A549 (cell line): ENCODE measurements around the gene EML4. TPM values are rescaled to one million over a fixed set of nuclear protein-coding genes. Genes with fewer than 3 reads are reported as not detected.

ENCODE experiments used
- ATAC-seq, 2 experiments: fragments of 200-7000 bp in 1 of 2; fragments of >200 bp in 1 of 2; cut with Nextera tagmentation in 1 of 2; cut with Tn5 transposase in 1 of 2; 3 replicates each; pipeline versions ENCODE4 v1.8.0 to v1.9.1; 2018 to 2020; ENCODE audit warnings: mild to moderate bottlenecking in 1 of 2, moderate library complexity in 1 of 2
- CTCF ChIA-PET: fragments of 300-600 bp; sonication (Branson Sonifier 250); formaldehyde crosslinking; extraction: SDS; loops from one replicate; lab custom pipeline; 2021; ENCODE audit warnings: antibody characterized with exemption, inconsistent platforms; lab: Yijun Ruan, JAX
- POLR2A ChIA-PET: fragments of 350-600 bp; formaldehyde crosslinking; extraction: SDS; loops from one replicate; lab custom pipeline; 2021; ENCODE audit warnings: antibody characterized with exemption, inconsistent platforms; lab: Yijun Ruan, JAX
- DNase-seq, 2 experiments: peaks; one replicate each; pipeline versions ENCODE4 v3.0.0 to v3.0.0-alpha.2; 2011 to 2016; ENCODE audit warnings: low read depth in 1 of 2, low spot score in 1 of 2
- FAIRE-seq: peaks from 2 replicates; lab custom pipeline; 2011; peaks lifted over from hg19 to GRCh38; lab: Jason Lieb, UNC
- H3K27ac ChIP-seq, 2 experiments: fragments of >200 bp; sonication (Bioruptor Twin); formaldehyde crosslinking; 3 replicates each; pipeline ENCODE4 v1.5.1; 2016 to 2017
- H3K4me1 ChIP-seq: fragments of >200 bp; sonication (Bioruptor Twin); formaldehyde crosslinking; 3 replicates; pipeline ENCODE4 v1.6.1; 2016
- H3K4me2 ChIP-seq: fragments of >200 bp; sonication (Bioruptor Twin); formaldehyde crosslinking; 3 replicates; pipeline ENCODE4 v1.6.1; 2016
- H3K4me3 ChIP-seq: fragments of >200 bp; sonication (Bioruptor Twin); formaldehyde crosslinking; 3 replicates; pipeline ENCODE4 v1.5.1; 2016
- H3K9me3 ChIP-seq: fragments of >200 bp; sonication (Bioruptor Twin); formaldehyde crosslinking; 3 replicates; pipeline ENCODE4 v1.6.1; 2016
- CEBPB ChIP-seq, 2 experiments: fragments of >200 bp in 1 of 2; sonication (Bioruptor Twin) in 1 of 2; formaldehyde crosslinking in 1 of 2; IDR thresholded peaks; 2 replicates each; pipeline ENCODE4 v1.6.1; 2012 to 2016
- EP300 ChIP-seq, 2 experiments: fragments of >200 bp; sonication (Bioruptor Twin); formaldehyde crosslinking; IDR thresholded peaks; 2 replicates in 1 of 2; 3 replicates in 1 of 2; pipeline ENCODE4 v1.6.1; 2016 to 2017
- FOXS1 ChIP-seq: fragments of 250-450 bp; sonication (Bioruptor Pico); IDR thresholded peaks from 2 replicates; pipeline ENCODE4 v1.5.0; 2020; ENCODE audit warnings: mild to moderate bottlenecking, moderate library complexity
- HDAC2 ChIP-seq: fragments of 200-600 bp; sonication (generic); IDR thresholded peaks from 2 replicates; pipeline ENCODE4 v1.6.1; 2016
- HEYL ChIP-seq: fragments of 250-450 bp; sonication (Bioruptor Pico); IDR thresholded peaks from 2 replicates; pipeline ENCODE4 v1.8.0; 2021; ENCODE audit warnings: mild to moderate bottlenecking, moderate library complexity
- HOXB13 ChIP-seq: fragments of 250-450 bp; sonication (Bioruptor Pico); IDR thresholded peaks from 2 replicates; pipeline ENCODE4 v1.5.0; 2020; ENCODE audit warnings: low read depth, mild to moderate bottlenecking, moderate library complexity
- JUN ChIP-seq, 2 experiments: fragments of >200 bp; sonication (Bioruptor Twin); formaldehyde crosslinking; IDR thresholded peaks; 2 replicates in 1 of 2; 3 replicates in 1 of 2; pipeline ENCODE4 v1.6.1; 2016 to 2017
- KDM5A ChIP-seq: fragments of 200-600 bp; sonication (generic); IDR thresholded peaks from 2 replicates; pipeline ENCODE4 v1.6.1; 2016; ENCODE audit warnings: antibody characterized with exemption, mild to moderate bottlenecking
- MAZ ChIP-seq: fragments of 150-350 bp; IDR thresholded peaks from 2 replicates; pipeline ENCODE4 v1.6.1; 2014; ENCODE audit warnings: antibody characterized with exemption, low read depth, low read length, borderline replicate concordance
- NFE2L2 ChIP-seq: fragments of 150-350 bp; conservative IDR thresholded peaks from 2 replicates; pipeline ENCODE4 v1.6.1; 2014; ENCODE audit warnings: low read length
- PHF8 ChIP-seq: fragments of 200-600 bp; sonication (generic); IDR thresholded peaks from 2 replicates; pipeline ENCODE4 v1.6.1; 2016; ENCODE audit warnings: low read depth, mild to moderate bottlenecking, antibody characterized with exemption, moderate library complexity, borderline replicate concordance
- RAD21 ChIP-seq, 2 experiments: fragments of >200 bp in 1 of 2; sonication (Bioruptor Twin) in 1 of 2; formaldehyde crosslinking in 1 of 2; IDR thresholded peaks in 1 of 2; conservative IDR thresholded peaks in 1 of 2; 2 replicates in 1 of 2; 3 replicates in 1 of 2; pipeline ENCODE4 v1.6.1; 2012 to 2018; ENCODE audit warnings: inconsistent platforms in 1 of 2
- RCOR1 ChIP-seq: fragments of 150-350 bp; IDR thresholded peaks from 2 replicates; pipeline ENCODE4 v1.6.1; 2014; ENCODE audit warnings: antibody characterized with exemption, low read length, low read depth
- SMC3 ChIP-seq: fragments of >200 bp; sonication (Bioruptor Twin); formaldehyde crosslinking; IDR thresholded peaks from 3 replicates; pipeline ENCODE4 v1.6.1; 2018; ENCODE audit warnings: inconsistent platforms
- ZC3H11A ChIP-seq: fragments of 450-650 bp; IDR thresholded peaks from 2 replicates; pipeline ENCODE4 v1.6.1; 2014; ENCODE audit warnings: antibody characterized with exemption, mild to moderate bottlenecking
- WGBS: methylation state at CpG from one replicate; pipeline ENCODE4 v1.1.6; 2017; ENCODE audit errors: missing lambda C conversion rate; 5-methylcytosine and 5-hydroxymethylcytosine counted together
- polyA plus RNA-seq, 4 experiments: library from polyadenylated mRNA; depleted of rRNA in 3 of 4; stranded (reverse); fragments of >200 nt; fragmentation: RNase III in 1 of 4; extraction: RNeasy Plus Mini Kit Qiagen cat#74134 plus additional on column Dnase treatment in 1 of 4; gene quantifications; 2 replicates in 3 of 4; 3 replicates in 1 of 4; pipeline ENCODE4 v1.2.3, GENCODE V29; 2011 to 2017
- TF ChIP-seq, protein P1 (sequence below): fragments of >200 bp; sonication (Bioruptor Twin); formaldehyde crosslinking; IDR thresholded peaks from 2 replicates; pipeline ENCODE4 v1.6.1; 2016
- TF ChIP-seq, protein P2 (sequence below): fragments of >200 bp; sonication (Bioruptor Twin); formaldehyde crosslinking; IDR thresholded peaks from 3 replicates; pipeline ENCODE4 v1.5.1; 2016
- TF ChIP-seq, protein P3 (sequence below): fragments of 250-450 bp; sonication (Bioruptor Pico); IDR thresholded peaks from 2 replicates; pipeline ENCODE4 v1.5.0; 2020; ENCODE audit warnings: low read depth, mild to moderate bottlenecking, moderate library complexity
- TF ChIP-seq, protein P4 (sequence below): fragments of >200 bp; sonication (Bioruptor Twin); formaldehyde crosslinking; IDR thresholded peaks from 3 replicates; pipeline ENCODE4 v1.6.1; 2016

EML4 gene
- polyA plus RNA-seq, 2 of the 4 experiments (the other 2 are of a cell fraction): 34.6 to 130 TPM

DNA sequence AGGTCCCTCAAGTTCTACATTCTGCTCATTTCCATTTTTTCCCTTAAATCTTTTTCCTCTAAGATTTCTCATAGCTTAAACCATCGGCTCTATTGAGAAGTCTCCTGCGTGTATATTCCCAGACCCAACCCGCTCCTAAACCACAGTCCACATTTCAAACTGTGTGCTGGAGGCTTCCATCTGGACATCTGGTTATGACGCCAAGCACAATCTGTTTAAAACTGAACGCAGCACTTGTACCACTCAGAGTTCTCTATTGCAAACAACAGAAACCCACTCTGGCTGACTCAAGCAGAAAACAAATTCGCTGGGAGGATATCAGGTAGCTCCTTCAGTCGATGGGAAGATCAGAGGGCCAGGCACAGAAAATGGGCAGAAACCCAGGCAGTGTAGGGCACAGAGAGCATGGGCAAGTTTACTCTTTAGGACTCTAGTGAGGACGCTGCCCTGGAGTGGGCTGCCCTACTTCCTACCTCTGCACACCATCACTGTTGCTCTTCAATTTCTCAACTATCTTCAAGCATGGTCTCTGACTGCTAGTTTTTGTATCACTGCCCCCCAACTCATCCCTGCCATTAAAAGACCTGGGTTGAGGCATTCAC lies 5.6 kb upstream of the EML4 start:
- H3K4me2 ChIP-seq: no peak overlapping the region
- WGBS: 70% methylated on average over 8 of the region's 8 CpGs
- no peak overlapping the region for H3K4me3 ChIP-seq
- peaks cover under 1% of the 10 kb centered on the region; the same call in 2 of the 3 replicates for H3K4me1 ChIP-seq
- FAIRE-seq: no peak
- CTCF ChIA-PET: interaction anchor here (1.2 to 1.5 kb wide), 3 partner anchors 67 to 294 kb away, joined by 4 to 5 read pairs (median 4); no protein-coding TSS in a partner anchor
- no peak for DNase-seq
- POLR2A ChIA-PET: no interaction called here
- no peak overlapping the region for H3K27ac ChIP-seq
- no peaks in the 10 kb centered on the region for H3K9me3 ChIP-seq
- peak in 1 of 2 experiments; percentile 50; a peak in 2 of 6 replicates for ATAC-seq
- TF ChIP-seq, protein P1, sequence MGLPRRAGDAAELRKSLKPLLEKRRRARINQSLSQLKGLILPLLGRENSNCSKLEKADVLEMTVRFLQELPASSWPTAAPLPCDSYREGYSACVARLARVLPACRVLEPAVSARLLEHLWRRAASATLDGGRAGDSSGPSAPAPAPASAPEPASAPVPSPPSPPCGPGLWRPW: no peak
- TF ChIP-seq RAD21 (conservative IDR thresholded peaks at IDR 0.05 in 1 of 2, IDR thresholded peaks at IDR 0.05 in 1 of 2): no peak
- TF ChIP-seq, protein P2, sequence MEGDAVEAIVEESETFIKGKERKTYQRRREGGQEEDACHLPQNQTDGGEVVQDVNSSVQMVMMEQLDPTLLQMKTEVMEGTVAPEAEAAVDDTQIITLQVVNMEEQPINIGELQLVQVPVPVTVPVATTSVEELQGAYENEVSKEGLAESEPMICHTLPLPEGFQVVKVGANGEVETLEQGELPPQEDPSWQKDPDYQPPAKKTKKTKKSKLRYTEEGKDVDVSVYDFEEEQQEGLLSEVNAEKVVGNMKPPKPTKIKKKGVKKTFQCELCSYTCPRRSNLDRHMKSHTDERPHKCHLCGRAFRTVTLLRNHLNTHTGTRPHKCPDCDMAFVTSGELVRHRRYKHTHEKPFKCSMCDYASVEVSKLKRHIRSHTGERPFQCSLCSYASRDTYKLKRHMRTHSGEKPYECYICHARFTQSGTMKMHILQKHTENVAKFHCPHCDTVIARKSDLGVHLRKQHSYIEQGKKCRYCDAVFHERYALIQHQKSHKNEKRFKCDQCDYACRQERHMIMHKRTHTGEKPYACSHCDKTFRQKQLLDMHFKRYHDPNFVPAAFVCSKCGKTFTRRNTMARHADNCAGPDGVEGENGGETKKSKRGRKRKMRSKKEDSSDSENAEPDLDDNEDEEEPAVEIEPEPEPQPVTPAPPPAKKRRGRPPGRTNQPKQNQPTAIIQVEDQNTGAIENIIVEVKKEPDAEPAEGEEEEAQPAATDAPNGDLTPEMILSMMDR: no peak
- no peak for TF ChIP-seq EP300 (IDR thresholded peaks at IDR 0.05)
- TF ChIP-seq, protein P3, sequence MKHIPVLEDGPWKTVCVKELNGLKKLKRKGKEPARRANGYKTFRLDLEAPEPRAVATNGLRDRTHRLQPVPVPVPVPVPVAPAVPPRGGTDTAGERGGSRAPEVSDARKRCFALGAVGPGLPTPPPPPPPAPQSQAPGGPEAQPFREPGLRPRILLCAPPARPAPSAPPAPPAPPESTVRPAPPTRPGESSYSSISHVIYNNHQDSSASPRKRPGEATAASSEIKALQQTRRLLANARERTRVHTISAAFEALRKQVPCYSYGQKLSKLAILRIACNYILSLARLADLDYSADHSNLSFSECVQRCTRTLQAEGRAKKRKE (CRISPR knock-in tag): no peak
- TF ChIP-seq RCOR1: no peak
- TF ChIP-seq SMC3: no peak
- TF ChIP-seq HOXB13 (CRISPR knock-in tag): no peak
- TF ChIP-seq FOXS1: no peak
- TF ChIP-seq MAZ: no peak
- no peak for TF ChIP-seq HEYL

DNA sequence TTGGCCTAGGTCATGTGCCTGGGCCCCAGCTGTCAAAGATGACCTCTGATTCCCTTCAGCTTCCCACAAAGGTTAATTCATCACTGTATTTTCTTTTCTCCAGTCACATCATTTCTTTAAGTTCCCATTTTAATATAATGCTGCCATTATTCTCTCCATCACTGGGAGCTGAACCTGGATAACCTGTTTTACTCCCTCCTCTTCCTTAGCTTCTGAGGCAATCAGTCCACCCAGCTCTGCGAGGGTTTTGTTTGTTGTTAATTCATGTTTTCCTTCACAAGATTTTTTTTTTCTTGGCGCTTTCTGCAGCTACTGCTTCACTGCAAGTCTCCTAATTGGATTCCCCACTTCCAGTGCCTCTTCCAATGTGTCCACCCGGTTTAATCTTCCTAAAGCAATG lies 5.1 kb upstream of the EML4 start:
- WGBS: 76% methylated on average over 3 of the region's 3 CpGs
- no peak for DNase-seq
- Histone ChIP-seq H3K9me3 (no peaks in the 10 kb centered on the region), H3K4me3 (no peak overlapping the region), H3K4me2 (no peak overlapping the region), H3K27ac (no peak overlapping the region), H3K4me1 (peaks cover 5% of the 10 kb centered on the region; the same call in 2 of the 3 replicates)
- POLR2A ChIA-PET: no interaction called here
- no peak for TF ChIP-seq NFE2L2
- TF ChIP-seq, protein P4, sequence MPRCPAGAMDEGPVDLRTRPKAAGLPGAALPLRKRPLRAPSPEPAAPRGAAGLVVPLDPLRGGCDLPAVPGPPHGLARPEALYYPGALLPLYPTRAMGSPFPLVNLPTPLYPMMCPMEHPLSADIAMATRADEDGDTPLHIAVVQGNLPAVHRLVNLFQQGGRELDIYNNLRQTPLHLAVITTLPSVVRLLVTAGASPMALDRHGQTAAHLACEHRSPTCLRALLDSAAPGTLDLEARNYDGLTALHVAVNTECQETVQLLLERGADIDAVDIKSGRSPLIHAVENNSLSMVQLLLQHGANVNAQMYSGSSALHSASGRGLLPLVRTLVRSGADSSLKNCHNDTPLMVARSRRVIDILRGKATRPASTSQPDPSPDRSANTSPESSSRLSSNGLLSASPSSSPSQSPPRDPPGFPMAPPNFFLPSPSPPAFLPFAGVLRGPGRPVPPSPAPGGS: no peak
- TF ChIP-seq HDAC2: no peak
- TF ChIP-seq ZC3H11A: no peak
- no peak for TF ChIP-seq PHF8
- CTCF ChIA-PET: interaction anchor here (1.4 to 2.2 kb wide), 3 partner anchors 25 to 294 kb away, joined by 4 to 5 read pairs (median 5); no protein-coding TSS in a partner anchor
- ATAC-seq: no peak
- FAIRE-seq: no peak

DNA sequence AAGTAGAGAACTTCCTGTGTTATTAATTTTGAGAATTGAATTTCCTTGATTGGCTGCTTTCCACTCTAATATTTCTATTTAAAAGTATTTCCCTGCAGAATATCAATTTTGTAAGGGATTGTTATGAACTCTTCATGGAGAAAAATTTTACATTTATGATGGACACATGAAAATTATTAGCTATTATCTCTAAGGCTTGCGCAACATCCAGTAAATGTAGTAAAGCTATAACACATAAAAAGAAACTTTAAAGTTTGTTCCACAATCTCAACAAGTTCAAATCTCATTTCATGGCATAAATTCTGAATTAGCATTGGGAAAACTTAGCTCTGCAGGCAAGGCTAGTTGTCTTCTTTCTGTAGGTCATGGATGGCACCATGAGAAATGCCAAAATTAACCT lies 4.2 kb upstream of the EML4 start:
- 53% methylated on average over 1 of the region's 1 CpG for WGBS
- Histone ChIP-seq H3K9me3 (no peaks in the 10 kb centered on the region), H3K4me2 (no peak overlapping the region), H3K27ac (no peak overlapping the region), H3K4me3 (no peak overlapping the region), H3K4me1 (peaks cover 5% of the 10 kb centered on the region; the same call in 2 of the 3 replicates)
- DNase-seq (no peak), ATAC-seq (no peak), FAIRE-seq (no peak)
- POLR2A ChIA-PET: no interaction called here
- TF ChIP-seq CEBPB (IDR thresholded peaks at IDR 0.05) (peak; percentile 20 to 33; a peak in 1 of 4 replicates), JUN (IDR thresholded peaks at IDR 0.05) (no peak), KDM5A (no peak)
- CTCF ChIA-PET: interaction anchor here (1.5 to 2.2 kb wide), 2 partner anchors 26 to 295 kb away, joined by 5 read pairs; no protein-coding TSS in a partner anchor
